T-helper 1 cell treated with Interleukin-12 subunit alpha and Interleukin-12 subunit beta and Interleukin-4 antibody, amounts not matched to agents 30 μg/mL and 1 μg/mL, for 36 hours (primary cell): ENCODE measurements around the gene CA7.
A peak's percentile ranks its signal among the peaks of the same experiment; 100 is the strongest.
"Not testable (repeated sequence)": the region's sequence is repeated elsewhere in the genome, so short reads cannot be mapped to it uniquely, and the experiment has no call there.

Experiments used
- H3K27ac Mint-ChIP-seq: one replicate; pipeline ENCODE4 v1.8.0; 2021; ENCODE audit warnings: mild to moderate bottlenecking, mixed read lengths
- H3K27me3 Mint-ChIP-seq: one replicate; pipeline ENCODE4 v1.8.0; 2021; ENCODE audit warnings: low read depth, mixed read lengths
- H3K36me3 Mint-ChIP-seq: one replicate; pipeline ENCODE4 v1.8.0; 2021; ENCODE audit warnings: low read depth, mixed read lengths
- H3K4me1 Mint-ChIP-seq: one replicate; pipeline ENCODE4 v1.8.0; 2021; ENCODE audit warnings: low read depth, mixed read lengths
- H3K4me3 Mint-ChIP-seq: one replicate; pipeline ENCODE4 v1.8.0; 2021; ENCODE audit warnings: mild to moderate bottlenecking, moderate library complexity, mixed read lengths
- H3K9me3 Mint-ChIP-seq: one replicate; pipeline ENCODE4 v1.8.0; 2021; ENCODE audit warnings: mixed read lengths

The CA7 gene

DNA sequence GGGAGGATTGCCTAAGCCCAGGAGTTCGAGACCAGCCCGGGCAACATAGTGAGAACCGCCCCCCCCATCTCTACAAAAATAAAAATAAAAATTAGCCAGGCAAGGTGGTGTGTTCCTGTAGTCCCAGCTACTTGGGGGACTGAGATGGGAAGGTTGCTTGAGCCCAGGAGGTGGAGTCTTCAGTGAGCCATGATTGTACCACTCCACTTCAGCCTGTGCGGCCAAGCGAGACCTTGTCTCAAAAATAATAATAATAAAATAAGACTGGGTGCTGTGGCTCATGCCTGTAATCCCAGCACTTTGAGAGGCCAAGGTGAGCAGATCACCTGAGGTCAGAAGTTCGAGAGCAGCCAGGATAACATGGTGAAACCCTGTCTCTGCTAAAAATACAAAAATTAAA, 47.6 kb downstream of the CA7 start:
- H3K27ac Mint-ChIP-seq, result no peak overlapping the region
- peaks cover 10% of the 10 kb centered on the region for H3K36me3 Mint-ChIP-seq
- H3K9me3 Mint-ChIP-seq, result no peaks in the 10 kb centered on the region
- peaks cover 29% of the 10 kb centered on the region for H3K4me1 Mint-ChIP-seq
- H3K4me3 Mint-ChIP-seq, result no peak overlapping the region
- H3K27me3 Mint-ChIP-seq, result no peaks in the 10 kb centered on the region

DNA sequence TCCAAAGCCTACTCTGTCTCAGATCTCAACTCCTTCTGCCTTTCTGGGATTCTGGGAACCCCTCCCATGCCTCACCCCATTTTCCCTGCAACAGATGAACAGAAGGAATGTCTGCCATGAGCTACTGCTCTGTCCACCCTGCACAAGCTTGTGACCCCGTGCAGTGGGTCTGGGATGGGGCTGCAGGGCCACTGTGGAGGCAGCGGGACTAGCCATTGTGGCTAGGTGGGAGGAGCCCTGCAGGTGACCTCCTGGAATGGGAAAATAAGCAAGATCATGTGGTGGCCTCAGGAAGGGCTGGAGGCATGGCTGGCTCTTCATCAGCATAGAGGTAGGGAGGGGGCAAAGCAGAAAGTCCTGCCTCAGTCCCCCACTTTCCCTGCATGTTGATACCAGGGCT, 49.8 kb downstream of the CA7 start:
- no peaks in the 10 kb centered on the region for H3K27me3 Mint-ChIP-seq
- H3K4me1 Mint-ChIP-seq, result peaks cover 22% of the 10 kb centered on the region
- H3K9me3 Mint-ChIP-seq, result no peaks in the 10 kb centered on the region
- peaks cover 3% of the 10 kb centered on the region for H3K36me3 Mint-ChIP-seq
- H3K27ac Mint-ChIP-seq, result peak overlapping the region; percentile 33
- H3K4me3 Mint-ChIP-seq, result no peak overlapping the region

DNA sequence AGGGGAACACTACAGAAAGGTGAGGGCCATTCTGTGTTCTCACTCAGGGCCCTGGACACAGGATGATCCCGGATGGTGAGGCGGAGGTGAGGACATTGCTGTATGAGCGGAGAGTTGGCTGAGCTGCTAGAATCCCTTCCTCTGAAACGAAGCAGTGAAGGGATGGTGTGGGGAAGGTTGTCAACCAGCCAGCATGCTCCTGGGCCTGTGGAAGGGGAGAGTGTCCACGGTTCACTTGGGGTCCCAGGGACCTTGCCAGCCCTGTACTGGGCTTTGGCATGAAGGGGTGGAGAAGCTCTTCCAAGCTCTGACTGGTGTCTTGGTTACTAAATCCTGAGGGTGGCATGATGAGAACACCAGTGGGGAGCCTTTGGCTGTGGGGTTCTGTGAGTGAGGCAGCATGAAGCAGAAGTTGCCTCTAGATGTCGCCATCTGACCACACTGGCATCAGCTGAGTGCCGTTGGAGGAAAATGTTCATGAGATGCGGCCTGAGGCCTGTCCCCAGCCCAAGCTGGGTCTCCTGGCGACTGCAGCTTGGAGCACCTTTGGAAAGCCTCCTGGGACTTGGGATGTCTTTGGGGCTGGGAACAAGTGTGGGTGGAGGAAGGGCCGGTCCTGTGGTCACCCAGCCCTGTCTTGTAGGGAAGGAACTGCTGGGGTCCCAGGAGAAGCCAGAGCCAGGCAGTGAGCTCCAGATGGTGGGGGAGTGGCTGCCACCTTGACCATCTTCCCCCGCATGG, 50.9 kb downstream of the CA7 start:
- H3K9me3 Mint-ChIP-seq, result no peaks in the 10 kb centered on the region
- peak overlapping the region; percentile 28 for H3K27ac Mint-ChIP-seq
- peaks cover 3% of the 10 kb centered on the region for H3K36me3 Mint-ChIP-seq
- peaks cover 22% of the 10 kb centered on the region for H3K4me1 Mint-ChIP-seq
- no peaks in the 10 kb centered on the region for H3K27me3 Mint-ChIP-seq
- H3K4me3 Mint-ChIP-seq, result no peak overlapping the region

DNA sequence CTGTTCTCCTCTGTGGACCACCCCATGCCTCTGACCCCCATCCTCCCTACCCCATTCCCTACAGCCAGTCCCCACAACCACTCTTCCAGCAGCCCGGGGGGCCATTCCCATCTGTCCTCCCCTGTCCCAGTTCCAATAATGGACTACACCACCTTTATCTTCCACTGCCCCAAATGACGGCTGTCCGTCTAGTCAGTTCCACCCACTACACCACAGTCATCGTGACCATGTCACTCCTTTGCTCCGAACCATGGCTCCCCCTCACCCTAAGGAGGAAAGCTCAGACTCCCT, 51.4 kb downstream of the CA7 start:
- H3K27ac Mint-ChIP-seq, result no peak overlapping the region
- no peaks in the 10 kb centered on the region for H3K9me3 Mint-ChIP-seq

DNA sequence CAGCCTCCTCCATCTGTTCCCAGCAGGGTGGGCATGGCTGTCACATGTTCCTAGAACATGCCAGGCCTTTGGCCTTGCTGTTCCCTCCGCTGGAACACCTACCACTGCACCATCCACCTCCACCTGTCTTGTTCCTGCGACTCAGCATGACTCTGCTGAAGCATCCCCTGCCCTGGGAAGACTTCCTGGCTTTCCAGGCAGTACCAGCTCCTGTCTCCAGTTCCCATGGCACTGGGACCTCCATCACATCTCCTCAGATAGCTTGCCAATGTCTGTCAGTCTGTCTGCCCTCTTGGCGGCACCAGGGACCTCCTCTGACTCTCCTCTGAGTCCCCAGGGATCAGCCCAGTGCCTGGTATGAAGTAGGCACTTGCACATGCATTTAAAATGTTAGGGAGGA, 51.8 kb downstream of the CA7 start:
- Mint-ChIP-seq H3K27me3 (no peaks in the 10 kb centered on the region), H3K4me1 (peaks cover 22% of the 10 kb centered on the region), H3K4me3 (no peak overlapping the region), H3K36me3 (peaks cover 3% of the 10 kb centered on the region), H3K27ac (no peak overlapping the region), H3K9me3 (no peaks in the 10 kb centered on the region)

More for the DNA sequence above, 51.4 kb downstream of the CA7 start:
- peaks cover 22% of the 10 kb centered on the region for H3K4me1 Mint-ChIP-seq
- H3K4me3 Mint-ChIP-seq, result no peak overlapping the region
- H3K36me3 Mint-ChIP-seq, result peaks cover 3% of the 10 kb centered on the region
- no peaks in the 10 kb centered on the region for H3K27me3 Mint-ChIP-seq

DNA sequence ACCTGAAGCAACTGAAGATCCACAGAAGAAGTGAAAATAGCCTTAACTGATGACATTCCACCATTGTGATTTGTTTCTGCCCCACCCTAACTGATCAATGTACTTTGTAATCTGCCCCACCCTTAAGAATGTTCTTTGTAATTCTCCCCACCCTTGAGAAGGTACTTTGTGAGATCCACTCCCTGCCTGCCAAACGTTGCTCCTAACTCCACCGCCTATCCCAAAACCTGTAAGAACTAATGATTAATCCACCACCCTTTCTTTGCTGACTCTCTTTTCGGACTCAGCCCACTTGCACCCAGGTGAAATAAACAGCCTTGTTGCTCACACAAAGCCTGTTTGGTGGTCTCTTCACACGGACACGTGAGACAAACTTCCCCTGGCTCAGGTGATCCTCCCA, 52.5 kb downstream of the CA7 start:
- not testable (repeated sequence) for H3K36me3 Mint-ChIP-seq

DNA sequence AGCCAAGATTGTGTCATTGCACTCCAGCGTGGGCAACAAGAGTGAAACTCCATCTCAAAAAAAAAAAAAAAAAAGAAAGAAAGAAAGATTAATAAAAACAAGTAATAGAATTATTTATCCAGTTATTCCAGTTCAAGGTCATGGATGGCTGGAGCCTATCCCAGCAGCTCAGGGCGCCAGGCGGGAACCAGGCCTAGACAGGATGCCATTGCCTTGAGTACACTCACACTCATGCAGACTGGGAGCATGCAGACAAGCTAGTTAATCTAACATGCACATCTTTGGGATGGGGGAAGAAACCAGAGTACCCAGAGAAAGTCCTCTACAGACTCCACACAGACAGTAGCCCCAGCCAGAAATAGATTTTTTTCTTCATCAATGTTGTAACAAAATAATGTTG, 54.0 kb downstream of the CA7 start:
- Mint-ChIP-seq H3K4me1 (peaks cover 14% of the 10 kb centered on the region), H3K9me3 (no peaks in the 10 kb centered on the region), H3K27me3 (no peaks in the 10 kb centered on the region), H3K4me3 (no peak overlapping the region), H3K27ac (no peak overlapping the region), H3K36me3 (peaks cover under 1% of the 10 kb centered on the region)

More for the DNA sequence above, 52.5 kb downstream of the CA7 start:
- H3K27ac Mint-ChIP-seq, H3K4me3 Mint-ChIP-seq, H3K9me3 Mint-ChIP-seq, H3K27me3 Mint-ChIP-seq: not testable (repeated sequence)
- H3K4me1 Mint-ChIP-seq, result peaks cover 22% of the 10 kb centered on the region

DNA sequence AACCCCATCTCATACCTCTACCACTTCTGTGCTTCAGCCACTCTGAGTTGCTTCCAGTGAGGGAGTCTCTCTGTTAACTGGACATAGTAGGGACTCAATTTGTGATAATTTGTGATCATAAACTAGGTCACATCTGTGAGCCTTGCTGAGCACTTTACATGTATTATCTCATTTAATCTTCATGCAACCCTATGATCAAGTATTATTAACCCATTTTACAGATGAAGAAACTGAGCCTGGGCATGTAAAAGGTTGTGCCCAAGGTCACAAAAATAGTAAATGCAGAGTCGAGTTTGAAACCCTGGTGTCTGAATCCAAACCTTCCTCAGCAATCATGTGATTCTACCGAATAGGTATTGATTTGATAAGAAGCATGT, 54.7 kb downstream of the CA7 start:
- H3K9me3 Mint-ChIP-seq, result no peaks in the 10 kb centered on the region
- H3K27ac Mint-ChIP-seq, result no peak overlapping the region
- H3K27me3 Mint-ChIP-seq, result no peaks in the 10 kb centered on the region

DNA sequence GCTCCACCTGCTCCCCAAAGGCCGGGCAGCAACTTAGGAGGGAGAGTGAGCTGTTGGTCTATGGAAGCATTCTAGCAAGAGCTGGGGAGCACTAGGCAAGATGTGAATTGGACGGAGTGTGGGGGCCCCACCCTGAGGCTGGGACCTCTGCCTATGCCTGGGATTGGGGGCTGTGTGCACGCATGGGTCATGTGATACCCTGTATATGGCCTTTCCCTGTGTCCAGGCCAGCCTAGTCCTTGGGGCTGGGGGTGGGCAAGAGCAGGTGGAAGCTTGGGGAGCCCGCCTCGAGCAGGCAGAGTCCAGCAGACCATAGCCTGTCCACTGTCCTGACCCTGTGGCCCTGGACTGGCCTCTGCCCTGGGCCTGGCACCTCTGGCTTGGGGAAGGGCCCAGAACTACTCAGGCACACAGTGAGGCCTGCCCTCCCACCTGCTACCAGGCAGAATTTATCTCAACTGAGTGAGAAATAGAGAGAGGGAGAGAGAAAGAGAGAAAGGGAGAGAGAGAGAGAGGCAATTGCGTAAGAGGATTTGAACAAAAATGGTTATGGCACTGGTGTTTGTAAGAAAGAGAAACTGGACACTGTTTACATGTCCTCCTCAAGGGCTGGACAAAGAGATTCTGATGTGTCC, 55.2 kb downstream of the CA7 start:
- no peaks in the 10 kb centered on the region for H3K36me3 Mint-ChIP-seq
- H3K4me1 Mint-ChIP-seq, result peaks cover 9% of the 10 kb centered on the region
- no peaks in the 10 kb centered on the region for H3K27me3 Mint-ChIP-seq
- no peaks in the 10 kb centered on the region for H3K9me3 Mint-ChIP-seq
- H3K4me3 Mint-ChIP-seq, result no peak overlapping the region
- H3K27ac Mint-ChIP-seq, result no peak overlapping the region

More for the DNA sequence above, 54.7 kb downstream of the CA7 start:
- H3K36me3 Mint-ChIP-seq, result no peaks in the 10 kb centered on the region
- H3K4me1 Mint-ChIP-seq, result peaks cover 14% of the 10 kb centered on the region
- no peak overlapping the region for H3K4me3 Mint-ChIP-seq

DNA sequence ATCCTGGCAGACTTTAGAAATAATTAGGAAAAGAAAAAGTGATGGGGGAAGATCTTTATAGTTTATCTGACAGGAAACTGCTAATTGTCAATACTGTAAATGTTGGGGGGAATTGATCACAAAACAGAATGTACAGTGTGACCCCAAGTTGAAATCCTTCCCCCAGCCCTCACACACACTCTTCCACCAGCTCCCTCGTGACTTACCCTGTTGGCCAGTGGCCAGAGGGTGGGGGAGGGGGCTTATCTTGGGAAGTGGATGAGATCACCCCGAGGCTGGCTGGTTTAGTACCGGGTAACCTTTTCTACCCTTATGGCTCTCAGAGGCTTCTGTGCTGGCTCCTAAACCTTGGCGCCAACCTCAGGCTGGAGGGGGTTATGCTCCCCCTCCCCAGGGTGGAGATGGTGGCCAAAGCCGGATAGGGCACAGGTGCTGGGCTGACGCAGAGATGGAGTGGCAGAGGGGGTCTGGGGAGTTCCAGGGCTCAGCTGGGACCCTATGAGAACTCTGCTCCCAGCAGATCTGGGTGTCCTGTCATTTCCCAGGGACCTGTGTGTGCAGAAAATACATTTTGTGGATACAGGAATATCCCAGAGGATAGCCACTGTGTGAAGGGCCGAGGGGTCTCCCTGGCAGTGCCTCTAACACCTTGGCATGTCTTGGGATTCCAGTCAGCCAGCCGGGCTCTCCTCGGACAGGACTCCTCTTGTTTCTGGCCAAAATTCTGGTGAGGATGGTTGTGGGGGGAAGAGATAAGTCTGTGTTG, 55.9 kb downstream of the CA7 start:
- Mint-ChIP-seq H3K9me3 (no peaks in the 10 kb centered on the region), H3K27ac (no peak overlapping the region), H3K27me3 (no peaks in the 10 kb centered on the region), H3K36me3 (no peaks in the 10 kb centered on the region), H3K4me3 (no peak overlapping the region), H3K4me1 (peaks cover 4% of the 10 kb centered on the region)

DNA sequence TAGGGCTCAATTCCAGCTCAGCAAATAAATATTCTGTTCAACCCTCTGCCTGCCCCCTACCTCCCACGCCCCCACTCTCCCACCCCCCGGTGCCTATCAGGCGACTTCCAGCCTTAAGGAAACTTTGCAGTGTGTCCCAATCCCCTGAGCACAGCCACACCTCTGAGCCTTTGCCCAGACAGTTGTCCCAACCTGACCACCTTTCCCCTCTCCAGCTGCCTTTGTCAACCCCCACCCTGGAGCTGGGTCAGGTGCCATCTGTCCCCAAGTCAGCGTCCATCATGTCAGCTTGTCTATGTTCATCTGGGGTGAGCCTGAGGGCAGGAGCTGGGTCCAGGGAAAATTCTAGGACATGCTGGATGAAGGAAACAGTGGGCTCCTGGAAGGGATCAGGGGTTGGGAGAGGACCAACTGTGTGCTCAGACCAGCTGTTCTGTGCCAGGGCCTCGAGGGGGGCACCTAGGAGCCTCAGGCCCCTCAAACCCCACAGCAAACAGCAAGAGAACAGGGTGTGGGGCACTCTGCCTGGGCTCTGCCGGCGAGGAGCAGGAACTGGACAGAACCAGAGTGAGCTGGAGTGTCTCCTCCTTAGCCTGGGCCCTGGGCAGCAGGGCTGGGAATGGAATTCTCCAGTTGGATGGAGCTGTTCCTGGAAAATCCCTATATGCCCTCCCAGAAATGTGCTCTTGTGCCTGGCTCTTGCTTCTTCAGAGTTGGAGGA, 56.7 kb downstream of the CA7 start:
- H3K9me3 Mint-ChIP-seq, result no peaks in the 10 kb centered on the region
- H3K27me3 Mint-ChIP-seq, result no peaks in the 10 kb centered on the region
- H3K4me1 Mint-ChIP-seq, result peaks cover 3% of the 10 kb centered on the region
- H3K36me3 Mint-ChIP-seq, result no peaks in the 10 kb centered on the region
- H3K4me3 Mint-ChIP-seq, result no peak overlapping the region
- no peak overlapping the region for H3K27ac Mint-ChIP-seq

DNA sequence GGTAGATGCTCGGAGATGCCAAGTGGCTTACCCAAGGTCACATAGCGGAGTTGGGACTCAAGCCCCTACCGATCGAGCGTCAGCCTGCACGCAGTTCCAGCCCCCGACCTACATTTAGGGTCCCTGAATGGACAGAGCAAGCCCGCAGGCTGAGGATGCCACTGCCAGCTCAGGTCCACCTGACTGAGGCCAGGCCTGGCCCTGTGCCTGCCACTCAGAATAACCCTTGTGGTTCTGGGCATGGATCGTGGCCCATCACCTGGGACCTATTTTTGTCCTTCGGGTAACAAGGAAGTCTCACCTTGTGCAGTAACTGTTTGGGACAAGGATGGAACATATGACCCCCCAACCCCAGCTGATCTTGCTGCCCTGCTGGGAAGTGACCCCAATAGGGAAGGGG, 57.4 kb downstream of the CA7 start:
- Mint-ChIP-seq H3K4me1 (peaks cover 8% of the 10 kb centered on the region), H3K36me3 (no peaks in the 10 kb centered on the region), H3K27me3 (no peaks in the 10 kb centered on the region), H3K4me3 (no peak overlapping the region), H3K9me3 (no peaks in the 10 kb centered on the region), H3K27ac (no peak overlapping the region)

DNA sequence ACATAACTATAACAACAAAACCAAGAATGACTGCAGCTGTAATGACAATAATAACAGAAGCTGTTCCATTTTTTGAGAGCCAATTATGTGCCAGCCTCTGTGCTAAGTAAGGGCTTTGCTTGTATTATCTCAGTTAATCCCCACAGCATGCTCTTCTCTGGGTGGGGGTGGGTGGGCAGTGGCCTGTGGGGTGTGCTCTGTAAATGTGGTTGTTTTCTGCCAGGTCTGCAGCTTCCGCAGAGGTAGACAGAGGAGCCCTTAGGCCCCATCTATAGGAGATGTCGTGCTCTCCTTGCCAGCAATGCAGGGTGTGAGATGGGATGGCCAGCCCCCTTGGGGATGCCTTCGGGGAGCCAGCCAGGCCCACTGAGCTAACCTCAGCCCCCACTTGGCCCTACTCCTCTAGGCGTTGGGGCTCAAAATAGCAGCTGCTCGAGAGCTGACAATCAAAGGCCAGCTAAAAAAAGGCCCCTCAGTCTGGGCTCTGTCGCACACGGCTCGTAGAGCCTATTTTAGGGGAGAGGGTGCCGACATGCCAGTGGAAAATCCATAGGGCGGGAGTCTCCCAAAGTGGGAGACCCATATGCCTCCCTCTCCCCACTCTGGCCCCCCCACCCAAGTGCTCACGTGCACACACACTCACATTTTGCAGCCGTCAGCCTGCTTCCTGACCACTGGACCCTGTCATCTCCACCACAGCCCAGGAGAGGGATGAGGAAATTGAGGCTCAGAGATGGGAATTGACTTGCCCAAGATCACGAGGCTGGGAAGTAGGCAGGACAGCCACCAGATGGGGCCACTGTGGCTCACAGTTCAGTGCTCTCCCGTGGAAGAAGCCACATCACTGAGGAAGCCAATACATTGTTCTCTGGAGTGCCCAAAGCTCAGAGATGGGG, 58.7 kb downstream of the CA7 start:
- Mint-ChIP-seq H3K4me1 (peaks cover 9% of the 10 kb centered on the region), H3K4me3 (no peak overlapping the region), H3K27me3 (no peaks in the 10 kb centered on the region), H3K36me3 (no peaks in the 10 kb centered on the region), H3K27ac (no peak overlapping the region), H3K9me3 (no peaks in the 10 kb centered on the region)
